Tibial artery (tissue), 4 donors: Measurements from ENCODE around the gene TFAP2E.

Experiments used
- DNase-seq, 2 donors: peaks; one replicate each; pipeline ENCODE4 v3.0.0-alpha.2; 2019
- H3K27ac ChIP-seq, 2 donors: fragments of 200-600 bp; sonication (generic) in 1 of 2; 1 replicate in 1 of 2; 2 replicates in 1 of 2; pipeline ENCODE4 v1.5.1; 2018 to 2019; ENCODE audit warnings: mild to moderate bottlenecking in 1 of 2
- H3K27me3 ChIP-seq, 2 donors: fragments of 200-600 bp; sonication (generic) in 1 of 2; one replicate each; pipeline versions ENCODE4 v1.5.1 to v1.6.0; 2016 to 2019
- H3K36me3 ChIP-seq, 3 donors: fragments of 200-600 bp; sonication (generic) in 2 of 3; one replicate each; pipeline ENCODE4 v1.5.1; 2016 to 2019; ENCODE audit warnings: mild to moderate bottlenecking in 2 of 3
- H3K4me1 ChIP-seq, 4 donors: fragments of 200-600 bp; sonication (generic) in 2 of 4; 1 replicate in 3 of 4; 2 replicates in 1 of 4; pipeline ENCODE4 v1.5.1; 2016 to 2019
- H3K4me3 ChIP-seq, 2 donors: fragments of 200-600 bp; sonication (generic) in 1 of 2; 1 replicate in 1 of 2; 2 replicates in 1 of 2; pipeline ENCODE4 v1.5.1; 2018 to 2019; ENCODE audit warnings: mild to moderate bottlenecking in 2 of 2
- H3K9me3 ChIP-seq, 3 donors: fragments of 200-600 bp; sonication (generic) in 1 of 3; one replicate each; pipeline ENCODE4 v1.5.1; 2016 to 2019
- intact Hi-C: fragments of 100-400 bp; cut with DNase I; formaldehyde crosslinking; loops from one replicate; pipeline ENCODE4 v1.15.0; 2023; ENCODE audit warnings: low total_unique reads
- TF ChIP-seq, protein P1 (sequence below), 2 experiments: fragments of 200-600 bp in 1 of 2; fragments of 450-650 bp in 1 of 2; IDR thresholded peaks; one replicate each; pipeline ENCODE4 v1.5.1; 2017 to 2019; ENCODE audit warnings: antibody characterized with exemption in 2 of 2, mild to moderate bottlenecking in 1 of 2, moderate library complexity in 1 of 2

Gene TFAP2E

DNA sequence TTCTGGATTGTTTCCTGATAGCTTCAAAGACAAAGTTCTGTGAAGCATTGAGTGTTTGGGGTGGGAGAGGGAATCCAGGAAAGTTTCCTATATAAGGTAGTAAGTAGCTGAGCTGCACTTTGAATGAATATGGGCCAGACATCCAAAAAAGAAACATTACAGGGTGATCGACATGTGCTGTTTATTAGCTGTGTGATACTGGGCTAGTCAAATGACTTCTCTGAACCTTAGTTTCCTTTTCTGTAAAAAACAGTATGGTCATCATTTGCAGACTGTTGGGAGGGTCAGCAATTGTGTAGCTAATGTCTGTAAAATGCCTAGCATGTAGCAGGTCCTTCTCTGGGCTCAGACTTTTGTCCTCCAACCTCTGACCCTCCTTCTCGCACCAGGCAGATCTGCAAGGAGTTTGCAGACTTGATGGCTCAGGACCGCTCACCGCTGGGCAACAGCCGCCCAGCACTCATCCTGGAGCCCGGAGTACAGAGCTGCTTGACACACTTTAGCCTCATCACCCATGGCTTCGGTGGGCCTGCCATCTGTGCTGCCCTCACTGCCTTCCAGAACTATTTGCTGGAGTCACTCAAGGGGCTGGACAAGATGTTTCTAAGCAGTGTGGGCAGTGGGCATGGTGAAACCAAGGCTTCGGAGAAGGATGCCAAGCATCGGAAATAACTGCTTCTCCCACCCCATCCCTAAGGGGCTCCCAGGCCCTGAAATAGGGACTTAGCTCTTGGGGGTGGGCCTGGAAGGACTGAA, 21.1 kb downstream of the TFAP2E start:
- intact Hi-C loops: no loop called here
- Histone ChIP-seq H3K9me3 (no peaks in the 10 kb centered on the region), H3K27me3 (no peaks in the 10 kb centered on the region), H3K4me1 (no peaks in the 10 kb centered on the region), H3K36me3 (peaks cover 0 to 28% (median 13%) of the 10 kb centered on the region in 3 donors), H3K27ac (no peak overlapping the region), H3K4me3 (no peak overlapping the region)
- DNase-seq: no peak
- TF ChIP-seq, protein P1, sequence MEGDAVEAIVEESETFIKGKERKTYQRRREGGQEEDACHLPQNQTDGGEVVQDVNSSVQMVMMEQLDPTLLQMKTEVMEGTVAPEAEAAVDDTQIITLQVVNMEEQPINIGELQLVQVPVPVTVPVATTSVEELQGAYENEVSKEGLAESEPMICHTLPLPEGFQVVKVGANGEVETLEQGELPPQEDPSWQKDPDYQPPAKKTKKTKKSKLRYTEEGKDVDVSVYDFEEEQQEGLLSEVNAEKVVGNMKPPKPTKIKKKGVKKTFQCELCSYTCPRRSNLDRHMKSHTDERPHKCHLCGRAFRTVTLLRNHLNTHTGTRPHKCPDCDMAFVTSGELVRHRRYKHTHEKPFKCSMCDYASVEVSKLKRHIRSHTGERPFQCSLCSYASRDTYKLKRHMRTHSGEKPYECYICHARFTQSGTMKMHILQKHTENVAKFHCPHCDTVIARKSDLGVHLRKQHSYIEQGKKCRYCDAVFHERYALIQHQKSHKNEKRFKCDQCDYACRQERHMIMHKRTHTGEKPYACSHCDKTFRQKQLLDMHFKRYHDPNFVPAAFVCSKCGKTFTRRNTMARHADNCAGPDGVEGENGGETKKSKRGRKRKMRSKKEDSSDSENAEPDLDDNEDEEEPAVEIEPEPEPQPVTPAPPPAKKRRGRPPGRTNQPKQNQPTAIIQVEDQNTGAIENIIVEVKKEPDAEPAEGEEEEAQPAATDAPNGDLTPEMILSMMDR (IDR thresholded peaks at IDR 0.05): no peak

GRCh38 chr1:35595684-35596083, 22.6 kb downstream of the TFAP2E start:
- intact Hi-C loops: no loop called here
- TF ChIP-seq, protein P1 (IDR thresholded peaks at IDR 0.05): no peak
- no peaks in the 10 kb centered on the region for H3K4me1 ChIP-seq
- no peak for DNase-seq
- H3K36me3 ChIP-seq: peaks cover 0 to 30% (median 16%) of the 10 kb centered on the region in 3 donors
- H3K9me3 ChIP-seq: no peaks in the 10 kb centered on the region
- no peak overlapping the region for H3K4me3 ChIP-seq
- no peak overlapping the region for H3K27ac ChIP-seq
- H3K27me3 ChIP-seq: no peaks in the 10 kb centered on the region

DNA sequence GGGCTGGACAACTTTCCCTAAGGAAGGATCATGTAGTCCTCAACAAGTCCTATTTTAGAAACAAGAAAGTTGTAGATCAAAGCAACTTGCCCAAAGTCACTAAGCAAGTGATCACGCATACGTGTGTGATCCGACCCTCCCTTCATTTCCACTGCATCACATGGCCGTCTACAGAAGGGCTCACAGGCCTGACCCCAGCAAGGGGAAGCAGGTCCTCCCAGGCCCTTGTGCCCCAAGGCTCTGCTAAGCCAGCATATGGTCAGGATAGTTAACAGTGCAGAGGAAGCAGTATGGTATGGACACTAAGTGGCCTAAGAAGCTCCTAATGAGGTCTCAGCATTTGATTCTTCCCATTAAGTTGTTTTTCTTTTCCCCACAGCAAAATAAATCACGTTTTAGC, 24.8 kb downstream of the TFAP2E start:
- TF ChIP-seq, protein P1 (IDR thresholded peaks at IDR 0.05): no peak
- H3K4me3 ChIP-seq: no peak overlapping the region
- H3K27ac ChIP-seq: no peak overlapping the region
- H3K27me3 ChIP-seq: no peaks in the 10 kb centered on the region
- no peak for DNase-seq
- H3K4me1 ChIP-seq: no peaks in the 10 kb centered on the region
- intact Hi-C loops: no loop called here
- peaks cover 16 to 46% (median 29%) of the 10 kb centered on the region in 3 donors for H3K36me3 ChIP-seq
- no peaks in the 10 kb centered on the region for H3K9me3 ChIP-seq

- TF ChIP-seq, protein P1 (IDR thresholded peaks at IDR 0.05): no peak
- H3K36me3 ChIP-seq: peaks cover 25 to 56% (median 39%) of the 10 kb centered on the region in 3 donors
- DNase-seq: no peak
Measured at GRCh38 chr1:35598895-35599294, 25.8 kb downstream of the TFAP2E start.

DNA sequence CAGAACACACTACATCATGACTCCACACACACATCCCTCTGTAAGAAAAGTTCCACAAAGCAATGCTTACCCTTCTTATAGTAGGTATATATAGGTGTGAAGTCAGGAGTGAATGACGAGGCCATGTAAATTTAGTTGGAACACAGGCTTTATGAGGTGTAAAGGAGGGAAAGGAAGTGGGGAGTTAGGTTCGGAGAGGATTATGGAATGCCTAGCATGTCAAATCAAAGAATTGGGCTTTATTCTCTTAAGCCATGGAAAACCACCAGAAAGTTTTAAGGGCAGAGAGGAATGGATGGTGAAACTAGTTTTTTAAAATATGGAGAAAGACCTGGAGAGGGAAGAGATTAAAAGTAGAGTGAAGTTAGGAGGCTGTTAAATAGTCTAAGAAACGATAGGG, 26.3 kb downstream of the TFAP2E start:
- Histone ChIP-seq H3K4me1 (no peaks in the 10 kb centered on the region), H3K27me3 (no peaks in the 10 kb centered on the region), H3K9me3 (no peaks in the 10 kb centered on the region), H3K4me3 (no peak overlapping the region), H3K27ac (no peak overlapping the region), H3K36me3 (peaks cover 30 to 62% (median 44%) of the 10 kb centered on the region in 3 donors)
- DNase-seq: no peak
- intact Hi-C loops: no loop called here
- TF ChIP-seq, protein P1 (IDR thresholded peaks at IDR 0.05): no peak

More at GRCh38 chr1:35598895-35599294, 25.8 kb downstream of the TFAP2E start:
- Histone ChIP-seq H3K4me1 (no peaks in the 10 kb centered on the region), H3K27ac (no peak overlapping the region), H3K9me3 (no peaks in the 10 kb centered on the region), H3K27me3 (no peaks in the 10 kb centered on the region), H3K4me3 (no peak overlapping the region)
- intact Hi-C loops: no loop called here
